ENCODE results near the gene ASB2. TPM values are rescaled to one million over a fixed set of nuclear protein-coding genes. Genes with fewer than 3 reads are reported as not detected.

The ASB2 gene
- total and polyA plus RNA-seq, 2 of the 8 experiments (the other 6 are each of a cell fraction or from before 2014, with no cell fraction given) = 1.0 to 2.1 TPM

DNA sequence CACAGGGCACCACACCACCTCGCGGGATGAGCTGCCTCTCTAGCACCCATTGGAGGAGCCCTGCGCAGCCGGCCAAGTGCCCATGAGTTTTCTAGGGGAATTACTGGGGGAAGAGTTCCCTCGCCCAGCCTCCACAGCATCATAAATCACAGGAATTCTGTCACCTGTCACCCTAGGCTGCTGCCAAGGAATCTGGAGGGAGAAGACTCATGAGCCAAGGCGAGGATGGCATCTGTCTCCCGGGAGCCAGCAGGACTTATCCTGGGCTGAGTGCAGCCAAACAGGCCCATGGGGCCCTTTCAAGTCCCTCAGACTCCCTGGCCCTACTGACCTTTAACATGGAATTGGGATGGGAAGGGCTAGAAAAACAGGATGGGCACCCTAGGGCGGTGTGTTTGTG is 41.9 kb upstream of the ASB2 start (continued):
- no peak for TF ChIP-seq KDM4A (IDR thresholded peaks at IDR 0.05; ENCODE audit: low read depth, low read length, severe bottlenecking)
- TF ChIP-seq SUZ12 (IDR thresholded peaks at IDR 0.05; ENCODE audit: low read length) = no peak
